Stimulated activated CD4-positive, alpha-beta T cell treated with anti-CD3 and anti-CD28 coated beads, Interleukin-12 subunit alpha, Interleukin-12 subunit beta, amount 100 ng/mL, for 48 hours (primary cell): Measurements from ENCODE around the gene TAF4.
"Not testable (repeated sequence)": the region's sequence is repeated elsewhere in the genome, so short reads cannot be mapped to it uniquely, and the experiment has no call there.

Experiments
- DNase-seq, 3 donors: peaks; one replicate each; pipeline ENCODE4 v3.0.0-alpha.2; 2020; ENCODE audit warnings: low read depth in 2 of 3, low spot score in 1 of 3

Gene TAF4

GRCh38 chr20:62003567-62004405, 61.9 kb downstream of the TAF4 start:
- DNase-seq, result no peak

- DNase-seq, result no peak
Measured at GRCh38 chr20:62002882-62003480, 62.7 kb downstream of the TAF4 start.

- no peak for DNase-seq
Measured at GRCh38 chr20:62001178-62001715, 64.4 kb downstream of the TAF4 start.

GRCh38 chr20:61998343-61999121, 67.1 kb downstream of the TAF4 start:
- DNase-seq, result no peak

- DNase-seq, result no peak
Measured at GRCh38 chr20:61997891-61998290, 67.8 kb downstream of the TAF4 start.

- no peak for DNase-seq
Measured at GRCh38 chr20:61997372-61997771, 68.3 kb downstream of the TAF4 start.

GRCh38 chr20:61994546-61994945, 71.1 kb downstream of the TAF4 start:
- DNase-seq, result no peak

GRCh38 chr20:61993058-61993457, 72.6 kb downstream of the TAF4 start:
- no peak for DNase-seq

GRCh38 chr20:61991476-61991875, 74.2 kb downstream of the TAF4 start:
- no peak for DNase-seq

GRCh38 chr20:61990484-61990883, 75.2 kb downstream of the TAF4 start:
- no peak for DNase-seq

GRCh38 chr20:61989741-61990140, 75.9 kb downstream of the TAF4 start:
- no peak for DNase-seq

- DNase-seq, result no peak
Measured at GRCh38 chr20:61988665-61989064, 77.0 kb downstream of the TAF4 start.

- DNase-seq, result no peak
Measured at GRCh38 chr20:61986762-61987321, 78.8 kb downstream of the TAF4 start.

- no peak for DNase-seq
Measured at GRCh38 chr20:61985096-61985495, 80.6 kb downstream of the TAF4 start.

GRCh38 chr20:61984431-61984830, 81.2 kb downstream of the TAF4 start:
- DNase-seq, result not testable (repeated sequence)

- DNase-seq, result no peak
Measured at GRCh38 chr20:61983965-61984364, 81.7 kb downstream of the TAF4 start.

GRCh38 chr20:61982951-61983315, 82.7 kb downstream of the TAF4 start:
- no peak for DNase-seq

GRCh38 chr20:61982191-61982950, 83.3 kb downstream of the TAF4 start:
- DNase-seq, result no peak

- not testable (repeated sequence) for DNase-seq
Measured at GRCh38 chr20:61981691-61982090, 84.0 kb downstream of the TAF4 start.
